ENCODE results near the gene NDUFAF2. TPM values are rescaled to one million over a fixed set of nuclear protein-coding genes. Genes with fewer than 3 reads are reported as not detected.

The NDUFAF2 gene
- total and polyA plus RNA-seq, 5 donors from 2014 or later: 11.2 to 37.6 (median 34.6) TPM

DNA sequence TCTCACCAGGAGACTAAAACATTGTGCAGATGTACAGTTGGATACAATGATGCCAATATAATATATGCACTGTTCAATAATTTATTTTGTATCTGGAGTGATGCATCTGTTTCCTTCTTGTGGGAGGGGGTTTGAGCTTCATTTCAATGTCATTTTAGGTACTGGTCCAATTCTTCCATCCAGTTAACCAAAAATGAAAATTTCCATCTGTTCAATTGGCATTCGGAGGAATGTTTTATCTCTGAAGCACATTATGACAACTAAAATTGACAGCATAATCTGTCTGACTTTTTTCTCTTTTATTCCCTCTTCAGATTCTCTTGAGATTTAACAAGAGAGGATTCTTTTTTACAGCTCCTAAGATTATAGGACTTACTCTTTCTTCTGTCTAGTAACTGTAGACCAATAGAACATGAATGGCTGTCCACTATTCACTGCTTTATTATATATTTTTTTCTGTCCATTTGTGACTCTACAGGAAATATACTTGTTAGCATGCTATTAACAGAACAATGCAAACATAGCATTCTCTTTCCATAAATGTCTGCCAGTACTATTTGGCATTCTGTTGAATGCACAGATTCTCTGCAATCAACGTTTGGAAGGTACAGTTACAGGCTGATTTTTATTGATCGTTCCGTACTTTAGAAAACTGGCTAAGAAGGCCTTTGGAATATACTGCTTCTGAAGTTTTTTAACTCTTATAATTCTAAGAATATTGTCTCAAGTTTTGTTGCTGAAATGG lies 57.8 kb downstream of the NDUFAF2 start:
- Histone ChIP-seq H3K27me3 (ENCODE audit: control insufficient read depth, insufficient read depth, low read length) (no peaks in the 10 kb centered on the region), H3K4me1 (ENCODE audit: control insufficient read depth, insufficient read depth, low read length, poor library complexity, severe bottlenecking) (no peaks in the 10 kb centered on the region), H3K4me3 (ENCODE audit: low read depth, low read length) (no peak overlapping the region), H3K27ac (ENCODE audit: insufficient read depth, low read length, poor library complexity, severe bottlenecking) (no peak overlapping the region), H3K9me3 (ENCODE audit: control insufficient read depth in 2 of 2, low read length in 2 of 2) (no peaks in the 10 kb centered on the region), H3K36me3 (ENCODE audit: control insufficient read depth, insufficient read depth, low read length) (no peaks in the 10 kb centered on the region)
- Mint-ChIP-seq H3K9me3 (peaks cover 0 to 3% (median 0%) of the 10 kb centered on the region in 7 donors), H3K4me1 (peaks cover 12 to 25% (median 16%) of the 10 kb centered on the region in 4 donors), H3K27ac (no peak overlapping the region), H3K36me3 (peaks cover 3% of the 10 kb centered on the region), H3K27me3 (no peaks in the 10 kb centered on the region), H3K4me3 (no peak overlapping the region)
- no peak for DNase-seq
- no peak for ATAC-seq (ENCODE audit: low read depth in 2 of 2)

DNA sequence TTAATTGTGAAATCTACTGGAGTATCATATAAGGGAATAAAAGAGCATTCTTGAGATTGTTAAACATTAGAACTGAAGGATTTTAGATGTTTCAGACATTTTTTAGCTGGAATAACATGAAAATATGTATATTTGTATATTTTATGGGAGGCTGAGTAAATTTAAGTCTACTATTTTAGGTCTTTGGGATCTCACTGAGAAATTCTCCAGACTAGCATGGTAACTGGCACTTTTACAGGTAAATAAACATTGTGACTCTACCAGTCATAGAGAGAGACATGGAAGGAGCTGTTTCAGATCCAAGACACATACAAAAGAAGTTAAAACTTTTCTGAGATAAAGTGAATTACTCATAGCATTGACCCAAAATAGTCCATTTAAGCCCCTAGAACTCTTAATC lies 59.4 kb downstream of the NDUFAF2 start:
- Mint-ChIP-seq H3K9me3 (peaks cover 0 to 3% (median 0%) of the 10 kb centered on the region in 7 donors), H3K4me3 (no peak overlapping the region), H3K4me1 (peaks cover 12 to 26% (median 18%) of the 10 kb centered on the region in 4 donors), H3K36me3 (peaks cover 3% of the 10 kb centered on the region), H3K27me3 (no peaks in the 10 kb centered on the region), H3K27ac (no peak overlapping the region)
- no peak for ATAC-seq (ENCODE audit: low read depth in 2 of 2)
- no peak for DNase-seq
- H3K36me3 ChIP-seq (ENCODE audit: control insufficient read depth, insufficient read depth, low read length): no peaks in the 10 kb centered on the region
- H3K27me3 ChIP-seq (ENCODE audit: control insufficient read depth, insufficient read depth, low read length): no peaks in the 10 kb centered on the region
- H3K4me1 ChIP-seq (ENCODE audit: control insufficient read depth, insufficient read depth, low read length, poor library complexity, severe bottlenecking): no peaks in the 10 kb centered on the region
- H3K4me3 ChIP-seq (ENCODE audit: low read depth, low read length): no peak overlapping the region
- H3K9me3 ChIP-seq (ENCODE audit: control insufficient read depth in 2 of 2, low read length in 2 of 2): no peaks in the 10 kb centered on the region
- H3K27ac ChIP-seq (ENCODE audit: insufficient read depth, low read length, poor library complexity, severe bottlenecking): no peak overlapping the region

DNA sequence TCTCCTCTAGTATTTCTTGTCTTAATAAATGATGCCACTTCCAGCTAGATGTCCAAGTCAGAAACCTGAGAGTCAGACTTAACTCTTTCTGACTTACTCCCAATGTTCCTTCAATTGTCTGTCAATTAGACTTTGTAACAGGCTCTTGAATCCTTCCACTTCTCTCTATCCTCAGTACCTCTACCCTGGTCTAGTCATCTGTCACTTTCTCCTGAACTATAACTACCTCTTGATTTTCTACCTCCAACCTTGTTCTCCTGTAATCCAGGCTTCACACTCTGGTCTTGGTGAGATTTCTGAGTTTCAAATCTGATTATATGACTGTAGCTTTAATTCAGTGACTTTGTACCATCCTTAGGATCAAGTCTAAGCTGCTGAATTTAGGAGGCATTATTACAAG lies 64.9 kb downstream of the NDUFAF2 start:
- Histone ChIP-seq H3K9me3 (ENCODE audit: control insufficient read depth in 2 of 2, low read length in 2 of 2) (no peaks in the 10 kb centered on the region), H3K36me3 (ENCODE audit: control insufficient read depth, insufficient read depth, low read length) (no peaks in the 10 kb centered on the region), H3K27me3 (ENCODE audit: control insufficient read depth, insufficient read depth, low read length) (no peaks in the 10 kb centered on the region), H3K27ac (ENCODE audit: insufficient read depth, low read length, poor library complexity, severe bottlenecking) (no peak overlapping the region), H3K4me1 (ENCODE audit: control insufficient read depth, insufficient read depth, low read length, poor library complexity, severe bottlenecking) (no peaks in the 10 kb centered on the region), H3K4me3 (ENCODE audit: low read depth, low read length) (no peak overlapping the region)
- Mint-ChIP-seq H3K27me3 (no peaks in the 10 kb centered on the region), H3K27ac (no peak overlapping the region), H3K4me3 (no peak overlapping the region), H3K36me3 (no peaks in the 10 kb centered on the region), H3K4me1 (peaks cover 0 to 12% (median 6%) of the 10 kb centered on the region in 4 donors), H3K9me3 (peaks cover 0 to 2% (median 0%) of the 10 kb centered on the region in 7 donors)
- DNase-seq (no peak), ATAC-seq (ENCODE audit: low read depth in 2 of 2) (no peak)

DNA sequence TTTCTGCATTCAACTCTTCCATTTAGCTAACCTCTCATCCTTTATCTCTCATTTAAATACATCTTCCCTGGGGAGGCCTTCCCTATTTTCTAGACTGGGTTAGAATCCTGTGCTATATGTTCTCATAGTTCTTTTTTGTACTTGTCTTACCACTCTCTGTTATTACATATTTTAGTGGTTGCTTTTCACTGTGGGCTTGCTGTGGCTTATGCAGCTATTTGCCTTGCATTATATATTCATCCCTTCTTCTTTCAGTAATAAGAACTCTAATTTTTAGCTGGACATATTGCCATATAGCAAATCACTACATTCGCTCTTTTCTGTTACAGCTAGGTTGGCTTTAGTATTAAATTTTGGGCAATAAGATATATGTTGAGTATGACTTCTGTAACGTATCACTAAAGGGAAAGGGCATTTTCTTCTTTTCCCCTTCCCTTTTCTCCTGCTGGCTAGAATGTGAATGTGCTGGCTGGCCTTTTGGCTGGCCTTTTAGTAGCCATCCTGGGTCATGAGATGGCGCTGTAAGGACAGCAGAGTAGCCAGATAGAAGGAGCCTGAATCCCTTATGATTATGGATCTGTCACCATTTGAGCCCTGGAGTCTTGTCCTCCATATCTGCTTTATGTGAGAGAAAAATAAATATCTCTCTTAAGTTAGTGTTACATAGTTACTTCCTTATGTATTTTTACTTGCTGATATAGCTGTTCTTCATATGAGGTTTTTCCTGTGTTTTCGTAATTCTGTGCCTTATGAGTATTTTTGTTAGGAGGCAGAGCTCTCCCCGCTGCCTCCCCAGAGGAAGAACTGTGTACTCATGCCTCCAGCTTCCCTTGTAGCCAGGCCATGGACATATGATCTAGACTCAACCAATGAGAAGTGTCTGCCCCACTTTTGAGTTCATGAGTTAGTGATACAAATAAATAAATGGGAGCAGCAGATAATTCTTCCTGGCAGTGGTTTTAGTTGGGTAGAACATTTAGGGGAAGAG lies 65.8 kb downstream of the NDUFAF2 start:
- Histone ChIP-seq H3K27ac (ENCODE audit: insufficient read depth, low read length, poor library complexity, severe bottlenecking) (no peak overlapping the region), H3K27me3 (ENCODE audit: control insufficient read depth, insufficient read depth, low read length) (no peaks in the 10 kb centered on the region)

DNA sequence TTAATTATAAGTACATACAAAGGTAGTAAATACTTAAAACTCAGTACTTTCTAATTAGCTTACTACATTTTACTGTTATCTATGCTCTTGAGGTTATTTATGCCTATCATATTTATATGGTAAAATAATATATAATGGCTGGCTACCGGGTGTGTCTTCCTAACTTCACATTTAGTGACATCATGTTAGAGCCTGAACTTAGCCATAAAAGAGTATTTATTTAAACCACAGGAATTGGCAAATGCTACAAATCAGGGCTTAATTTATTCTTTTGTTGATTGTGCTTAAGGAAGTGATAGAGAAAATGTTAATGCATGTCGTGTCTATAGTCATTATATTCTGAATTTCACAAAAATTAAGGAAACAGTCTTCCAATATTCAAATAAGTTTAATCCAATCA lies 73.1 kb downstream of the NDUFAF2 start:
- H3K4me3 ChIP-seq (ENCODE audit: low read depth, low read length): no peak overlapping the region
- Mint-ChIP-seq H3K9me3 (peaks cover 0 to 3% (median 0%) of the 10 kb centered on the region in 7 donors), H3K4me1 (peaks cover 0 to 16% (median 10%) of the 10 kb centered on the region in 4 donors), H3K4me3 (no peak overlapping the region), H3K27me3 (no peaks in the 10 kb centered on the region), H3K36me3 (peaks cover 8% of the 10 kb centered on the region), H3K27ac (no peak overlapping the region)
- ATAC-seq (ENCODE audit: low read depth in 2 of 2) (no peak), DNase-seq (no peak)
- H3K36me3 ChIP-seq (ENCODE audit: control insufficient read depth, insufficient read depth, low read length): no peaks in the 10 kb centered on the region
- H3K27me3 ChIP-seq (ENCODE audit: control insufficient read depth, insufficient read depth, low read length): no peaks in the 10 kb centered on the region
- H3K27ac ChIP-seq (ENCODE audit: insufficient read depth, low read length, poor library complexity, severe bottlenecking): no peak overlapping the region
- H3K9me3 ChIP-seq (ENCODE audit: control insufficient read depth in 2 of 2, low read length in 2 of 2): no peaks in the 10 kb centered on the region
- H3K4me1 ChIP-seq (ENCODE audit: control insufficient read depth, insufficient read depth, low read length, poor library complexity, severe bottlenecking): no peaks in the 10 kb centered on the region

More for the DNA sequence above, 65.8 kb downstream of the NDUFAF2 start:
- H3K9me3 Mint-ChIP-seq: no peaks in the 10 kb centered on the region
- Histone ChIP-seq H3K4me3 (ENCODE audit: low read depth, low read length) (no peak overlapping the region), H3K36me3 (ENCODE audit: control insufficient read depth, insufficient read depth, low read length) (no peaks in the 10 kb centered on the region), H3K9me3 (ENCODE audit: control insufficient read depth in 2 of 2, low read length in 2 of 2) (no peaks in the 10 kb centered on the region), H3K4me1 (ENCODE audit: control insufficient read depth, insufficient read depth, low read length, poor library complexity, severe bottlenecking) (no peaks in the 10 kb centered on the region)
- H3K27ac Mint-ChIP-seq: no peak overlapping the region
- no peak for ATAC-seq (ENCODE audit: low read depth in 2 of 2)
- H3K36me3 Mint-ChIP-seq: no peaks in the 10 kb centered on the region
- peaks cover 0 to 11% (median 6%) of the 10 kb centered on the region in 4 donors for H3K4me1 Mint-ChIP-seq
- no peak for DNase-seq
- no peaks in the 10 kb centered on the region for H3K27me3 Mint-ChIP-seq
- H3K4me3 Mint-ChIP-seq: no peak overlapping the region

DNA sequence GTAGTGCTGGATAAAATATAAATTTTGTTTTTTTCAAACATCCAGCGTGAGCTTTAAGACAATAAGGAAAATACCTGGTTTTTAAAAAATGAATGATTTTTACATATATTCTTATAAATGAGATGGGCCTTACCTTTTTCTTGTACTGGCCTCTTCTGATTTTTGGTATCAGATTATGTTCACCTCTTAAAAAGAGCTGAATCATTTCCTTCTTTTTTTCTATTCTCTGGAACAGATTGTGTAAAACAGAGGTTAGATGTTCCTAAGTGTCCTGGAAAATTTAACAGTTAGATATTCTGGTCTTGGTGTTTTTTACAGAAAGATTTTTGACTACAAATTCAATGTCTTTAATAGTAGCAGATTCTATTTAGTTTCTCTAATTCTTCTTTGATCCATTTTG lies 74.6 kb downstream of the NDUFAF2 start:
- DNase-seq: no peak
- Histone ChIP-seq H3K4me1 (ENCODE audit: control insufficient read depth, insufficient read depth, low read length, poor library complexity, severe bottlenecking) (no peaks in the 10 kb centered on the region), H3K27ac (ENCODE audit: insufficient read depth, low read length, poor library complexity, severe bottlenecking) (no peak overlapping the region), H3K4me3 (ENCODE audit: low read depth, low read length) (no peak overlapping the region), H3K36me3 (ENCODE audit: control insufficient read depth, insufficient read depth, low read length) (no peaks in the 10 kb centered on the region), H3K27me3 (ENCODE audit: control insufficient read depth, insufficient read depth, low read length) (no peaks in the 10 kb centered on the region), H3K9me3 (ENCODE audit: control insufficient read depth in 2 of 2, low read length in 2 of 2) (no peaks in the 10 kb centered on the region)
- peaks cover 8% of the 10 kb centered on the region for H3K36me3 Mint-ChIP-seq
- ATAC-seq (ENCODE audit: low read depth in 2 of 2): no peak
- peaks cover 0 to 3% (median 0%) of the 10 kb centered on the region in 7 donors for H3K9me3 Mint-ChIP-seq
- H3K27ac Mint-ChIP-seq: no peak overlapping the region
- H3K4me1 Mint-ChIP-seq: peaks cover 6 to 16% (median 9%) of the 10 kb centered on the region in 4 donors
- H3K4me3 Mint-ChIP-seq: no peak overlapping the region
- no peaks in the 10 kb centered on the region for H3K27me3 Mint-ChIP-seq

DNA sequence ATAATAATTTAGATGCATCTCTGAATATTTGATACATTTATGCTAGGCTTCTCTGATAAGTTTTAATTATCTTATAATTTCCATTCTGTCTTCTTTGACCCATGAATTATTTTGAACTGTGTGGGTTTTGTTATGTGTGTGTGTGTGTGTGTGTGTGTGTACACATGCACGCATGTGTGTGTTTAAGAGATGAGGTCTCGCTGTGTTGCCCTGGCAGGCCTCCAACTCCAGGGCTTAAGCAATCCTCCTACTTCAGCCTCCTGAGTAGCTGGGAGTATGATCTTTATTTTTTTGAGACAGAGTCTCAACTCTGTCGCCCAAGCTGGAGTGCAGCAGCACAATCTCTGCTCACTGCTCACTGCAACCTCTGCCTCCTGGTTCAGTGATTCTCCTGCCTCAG lies 75.4 kb downstream of the NDUFAF2 start:
- H3K36me3 Mint-ChIP-seq: peaks cover 8% of the 10 kb centered on the region
- Histone ChIP-seq H3K9me3 (ENCODE audit: control insufficient read depth in 2 of 2, low read length in 2 of 2) (no peaks in the 10 kb centered on the region), H3K36me3 (ENCODE audit: control insufficient read depth, insufficient read depth, low read length) (no peaks in the 10 kb centered on the region), H3K4me1 (ENCODE audit: control insufficient read depth, insufficient read depth, low read length, poor library complexity, severe bottlenecking) (no peaks in the 10 kb centered on the region), H3K27ac (ENCODE audit: insufficient read depth, low read length, poor library complexity, severe bottlenecking) (no peak overlapping the region), H3K27me3 (ENCODE audit: control insufficient read depth, insufficient read depth, low read length) (no peaks in the 10 kb centered on the region), H3K4me3 (ENCODE audit: low read depth, low read length) (no peak overlapping the region)
- no peak overlapping the region for H3K4me3 Mint-ChIP-seq
- DNase-seq (no peak), ATAC-seq (ENCODE audit: low read depth in 2 of 2) (no peak)
- H3K9me3 Mint-ChIP-seq: peaks cover 0 to 3% (median 0%) of the 10 kb centered on the region in 7 donors
- H3K4me1 Mint-ChIP-seq: peaks cover 6 to 16% (median 9%) of the 10 kb centered on the region in 4 donors
- peak overlapping the region in 1 of 3 donors; percentile 57 for H3K27ac Mint-ChIP-seq
- no peaks in the 10 kb centered on the region for H3K27me3 Mint-ChIP-seq
